Measurements from ENCODE around the gene PRDX5. TPM values are rescaled to one million over a fixed set of nuclear protein-coding genes. Genes with fewer than 3 reads are reported as not detected.

The PRDX5 gene
- total RNA-seq, 1 donor from 2014 or later: 153 TPM

DNA sequence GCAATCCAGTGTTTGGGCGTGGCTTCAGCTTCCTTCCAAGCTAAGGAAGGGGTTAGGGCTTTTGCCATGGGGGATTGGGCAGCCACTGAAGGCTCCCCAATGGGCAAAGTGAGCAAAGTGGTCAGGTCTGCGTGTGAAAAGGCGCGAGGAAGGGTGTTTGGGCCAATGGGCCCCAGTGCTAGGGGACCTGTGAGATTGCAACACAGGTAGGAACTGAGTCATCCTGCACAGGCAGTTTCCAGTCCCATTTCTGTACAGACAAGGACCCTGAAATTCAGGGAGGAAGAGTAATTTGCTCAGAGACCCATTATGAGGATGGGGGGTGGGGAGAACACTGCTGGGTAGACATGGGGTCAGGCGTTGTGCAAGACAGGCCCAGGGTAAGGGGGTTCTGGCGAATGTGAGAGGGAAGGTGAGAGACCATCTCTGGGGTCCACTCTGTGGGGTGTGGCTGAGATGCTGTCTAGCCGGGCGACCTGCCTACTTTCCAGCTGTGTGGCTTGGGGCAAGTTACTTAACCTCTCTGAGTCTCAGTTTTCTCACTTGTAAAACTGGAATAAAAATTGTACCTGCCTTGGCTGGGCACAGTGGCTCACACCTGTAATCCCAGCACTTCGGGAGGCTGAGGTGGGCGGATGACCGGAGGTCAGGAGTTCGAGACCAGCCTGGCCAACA lies 29.4 kb downstream of the PRDX5 start:
- Histone ChIP-seq H3K27me3 (no peaks in the 10 kb centered on the region), H3K4me1 (peaks cover 0 to 1% of the 10 kb centered on the region in 2 donors), H3K9me3 (no peaks in the 10 kb centered on the region), H3K27ac (no peak overlapping the region), H3K36me3 (no peaks in the 10 kb centered on the region), H3K4me3 (no peak overlapping the region)
- TF ChIP-seq, protein P1, sequence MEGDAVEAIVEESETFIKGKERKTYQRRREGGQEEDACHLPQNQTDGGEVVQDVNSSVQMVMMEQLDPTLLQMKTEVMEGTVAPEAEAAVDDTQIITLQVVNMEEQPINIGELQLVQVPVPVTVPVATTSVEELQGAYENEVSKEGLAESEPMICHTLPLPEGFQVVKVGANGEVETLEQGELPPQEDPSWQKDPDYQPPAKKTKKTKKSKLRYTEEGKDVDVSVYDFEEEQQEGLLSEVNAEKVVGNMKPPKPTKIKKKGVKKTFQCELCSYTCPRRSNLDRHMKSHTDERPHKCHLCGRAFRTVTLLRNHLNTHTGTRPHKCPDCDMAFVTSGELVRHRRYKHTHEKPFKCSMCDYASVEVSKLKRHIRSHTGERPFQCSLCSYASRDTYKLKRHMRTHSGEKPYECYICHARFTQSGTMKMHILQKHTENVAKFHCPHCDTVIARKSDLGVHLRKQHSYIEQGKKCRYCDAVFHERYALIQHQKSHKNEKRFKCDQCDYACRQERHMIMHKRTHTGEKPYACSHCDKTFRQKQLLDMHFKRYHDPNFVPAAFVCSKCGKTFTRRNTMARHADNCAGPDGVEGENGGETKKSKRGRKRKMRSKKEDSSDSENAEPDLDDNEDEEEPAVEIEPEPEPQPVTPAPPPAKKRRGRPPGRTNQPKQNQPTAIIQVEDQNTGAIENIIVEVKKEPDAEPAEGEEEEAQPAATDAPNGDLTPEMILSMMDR (IDR thresholded peaks at IDR 0.05): no peak
- intact Hi-C loops (cut with DNase I): no loop called here
- no peak for DNase-seq (ENCODE audit: low spot score in 2 of 2)

DNA sequence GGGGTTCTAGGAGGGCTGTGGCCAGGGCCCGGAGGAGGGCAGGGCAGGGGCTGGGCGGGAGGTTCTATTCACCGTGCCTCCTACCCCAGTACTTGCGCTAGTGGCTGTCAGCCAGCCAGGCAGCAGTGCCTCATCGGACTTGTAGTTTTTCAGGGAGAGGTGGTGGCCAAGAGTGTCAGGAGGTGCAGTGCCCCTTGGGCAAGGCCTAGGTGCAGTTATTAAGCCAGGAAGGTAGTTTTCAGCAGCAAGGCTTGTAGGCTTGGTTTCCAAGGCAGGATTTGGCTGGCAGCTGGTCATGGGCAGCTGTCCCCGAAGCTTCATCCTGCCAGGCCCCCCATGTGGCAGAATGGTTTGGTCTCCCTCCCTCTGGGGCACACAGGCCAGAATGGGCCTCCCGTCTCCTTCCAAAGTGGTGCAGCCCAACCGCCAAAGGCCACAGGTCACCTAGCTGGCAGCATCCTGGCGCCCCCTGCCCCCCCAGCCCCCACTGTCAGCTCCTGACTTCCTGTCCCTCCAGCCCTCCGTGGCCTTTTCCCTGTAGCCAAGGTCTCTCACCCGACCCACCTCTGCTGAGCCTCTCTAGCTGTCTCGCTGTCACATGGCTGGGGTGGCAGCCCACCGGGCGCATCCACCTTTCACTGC lies 30.6 kb downstream of the PRDX5 start:
- no peak overlapping the region for H3K27ac ChIP-seq
- DNase-seq (ENCODE audit: low spot score in 2 of 2): no peak
- H3K36me3 ChIP-seq: no peaks in the 10 kb centered on the region
- no peaks in the 10 kb centered on the region for H3K4me1 ChIP-seq
- intact Hi-C loops (cut with DNase I): no loop called here
- TF ChIP-seq, protein P1 (IDR thresholded peaks at IDR 0.05): no peak
- H3K9me3 ChIP-seq: no peaks in the 10 kb centered on the region
- H3K27me3 ChIP-seq: no peaks in the 10 kb centered on the region
- H3K4me3 ChIP-seq: no peak overlapping the region

- no peak overlapping the region for H3K27ac ChIP-seq
- TF ChIP-seq, protein P1 (IDR thresholded peaks at IDR 0.05): no peak
- intact Hi-C loops (cut with DNase I): no loop called here
Observed at GRCh38 chr11:64349025-64349387, 31.1 kb downstream of the PRDX5 start.

GRCh38 chr11:64349404-64349803 lies 31.5 kb downstream of the PRDX5 start:
- Histone ChIP-seq H3K9me3 (no peaks in the 10 kb centered on the region), H3K27ac (no peak overlapping the region), H3K27me3 (no peaks in the 10 kb centered on the region), H3K36me3 (no peaks in the 10 kb centered on the region), H3K4me3 (no peak overlapping the region), H3K4me1 (no peaks in the 10 kb centered on the region)
- no peak for DNase-seq (ENCODE audit: low spot score in 2 of 2)
- intact Hi-C loops (cut with DNase I): no loop called here
- TF ChIP-seq, protein P1 (IDR thresholded peaks at IDR 0.05): no peak

More at GRCh38 chr11:64349025-64349387, 31.1 kb downstream of the PRDX5 start:
- Histone ChIP-seq H3K36me3 (no peaks in the 10 kb centered on the region), H3K27me3 (no peaks in the 10 kb centered on the region), H3K9me3 (no peaks in the 10 kb centered on the region), H3K4me1 (no peaks in the 10 kb centered on the region), H3K4me3 (no peak overlapping the region)
- no peak for DNase-seq (ENCODE audit: low spot score in 2 of 2)

- Histone ChIP-seq H3K27ac (no peak overlapping the region), H3K4me3 (no peak overlapping the region), H3K4me1 (peaks cover 0 to 4% of the 10 kb centered on the region in 2 donors), H3K27me3 (no peaks in the 10 kb centered on the region), H3K36me3 (no peaks in the 10 kb centered on the region), H3K9me3 (no peaks in the 10 kb centered on the region)
- TF ChIP-seq, protein P1 (IDR thresholded peaks at IDR 0.05): no peak
- intact Hi-C loops (cut with DNase I): no loop called here
- DNase-seq (ENCODE audit: low spot score in 2 of 2): no peak
Observed at GRCh38 chr11:64351136-64351631, 33.3 kb downstream of the PRDX5 start.

All from ascending aorta (tissue), 2 donors.